ENCODE data around the gene SLC5A8.

SLC5A8 gene

GRCh38 chr12:101115326-101115725 is 94.7 kb downstream of the SLC5A8 start:
- H3K4me3 ChIP-seq (ENCODE audit: low read length) = no peak overlapping the region

DNA sequence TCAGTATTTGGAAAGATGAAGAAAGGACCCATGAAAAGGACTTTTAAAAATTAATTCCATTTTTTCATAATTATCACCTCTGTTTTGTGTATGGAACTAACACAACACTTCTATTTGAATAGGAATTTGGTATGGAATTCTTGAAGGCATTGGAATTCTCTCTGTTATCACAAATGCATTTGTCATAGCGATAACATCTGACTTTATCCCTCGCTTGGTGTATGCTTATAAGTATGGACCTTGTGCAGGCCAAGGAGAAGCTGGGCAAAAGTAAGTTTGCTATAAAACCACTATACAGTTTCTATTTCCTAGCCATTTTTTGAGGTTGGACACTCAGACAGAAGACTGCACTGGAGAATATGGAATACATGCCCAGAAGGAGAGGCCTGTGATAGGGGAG is 98.6 kb downstream of the SLC5A8 start:
- H3K9me2 ChIP-seq (replicated peaks; ENCODE audit: control insufficient read depth, low read length) = no peaks in the 10 kb centered on the region
- no peaks in the 10 kb centered on the region for H3K79me2 ChIP-seq (ENCODE audit: control insufficient read depth, low read length)
- H3K4me1 ChIP-seq (ENCODE audit: control insufficient read depth, low read length) = no peaks in the 10 kb centered on the region
- H4K20me1 ChIP-seq (ENCODE audit: control insufficient read depth, insufficient read depth, low read depth, low read length) = no peaks in the 10 kb centered on the region
- TF ChIP-seq EZH2phosphoT487 (IDR thresholded peaks at IDR 0.05; ENCODE audit: borderline replicate concordance, low read length) = no peak
- TF ChIP-seq CTCF (IDR thresholded peaks at IDR 0.05; ENCODE audit: low read depth, low read length, poor library complexity, severe bottlenecking) = no peak
- H3K4me3 ChIP-seq (ENCODE audit: low read length) = no peak overlapping the region
- H3F3A ChIP-seq (ENCODE audit: control insufficient read depth, insufficient read depth) = no peaks in the 10 kb centered on the region
- H3K27me3 ChIP-seq (ENCODE audit: control insufficient read depth, low read length) = no peaks in the 10 kb centered on the region; the same call in 1 of the 2 replicates
- no peak overlapping the region for H3K27ac ChIP-seq (ENCODE audit: low read depth, low read length)
- no peaks in the 10 kb centered on the region for H3K9me3 ChIP-seq (ENCODE audit: control insufficient read depth, insufficient read depth, low read length)
- no peak overlapping the region for H3K4me2 ChIP-seq (ENCODE audit: low read length)
- no peaks in the 10 kb centered on the region for H3K36me3 ChIP-seq (ENCODE audit: control insufficient read depth, low read length)

More at GRCh38 chr12:101115326-101115725, 94.7 kb downstream of the SLC5A8 start:
- Histone ChIP-seq H3K9me2 (replicated peaks; ENCODE audit: control insufficient read depth, low read length) (no peaks in the 10 kb centered on the region), H3F3A (ENCODE audit: control insufficient read depth, insufficient read depth) (no peaks in the 10 kb centered on the region), H3K27ac (ENCODE audit: low read depth, low read length) (no peak overlapping the region), H3K4me2 (ENCODE audit: low read length) (no peak overlapping the region), H3K4me1 (ENCODE audit: control insufficient read depth, low read length) (no peaks in the 10 kb centered on the region), H3K79me2 (ENCODE audit: control insufficient read depth, low read length) (no peaks in the 10 kb centered on the region), H3K9me3 (ENCODE audit: control insufficient read depth, insufficient read depth, low read length) (no peaks in the 10 kb centered on the region), H3K36me3 (ENCODE audit: control insufficient read depth, low read length) (no peaks in the 10 kb centered on the region), H3K27me3 (ENCODE audit: control insufficient read depth, low read length) (no peaks in the 10 kb centered on the region; the same call in 1 of the 2 replicates), H4K20me1 (ENCODE audit: control insufficient read depth, insufficient read depth, low read depth, low read length) (no peaks in the 10 kb centered on the region)
- TF ChIP-seq CTCF (IDR thresholded peaks at IDR 0.05; ENCODE audit: low read depth, low read length, poor library complexity, severe bottlenecking) (no peak), EZH2phosphoT487 (IDR thresholded peaks at IDR 0.05; ENCODE audit: borderline replicate concordance, low read length) (no peak)

- Histone ChIP-seq H3K27me3 (ENCODE audit: control insufficient read depth, low read length) (no peaks in the 10 kb centered on the region; the same call in 1 of the 2 replicates), H3K9me2 (replicated peaks; ENCODE audit: control insufficient read depth, low read length) (no peaks in the 10 kb centered on the region), H3K4me2 (ENCODE audit: low read length) (no peak overlapping the region), H3K79me2 (ENCODE audit: control insufficient read depth, low read length) (no peaks in the 10 kb centered on the region), H3K9me3 (ENCODE audit: control insufficient read depth, insufficient read depth, low read length) (no peaks in the 10 kb centered on the region), H3F3A (ENCODE audit: control insufficient read depth, insufficient read depth) (no peaks in the 10 kb centered on the region), H3K4me3 (ENCODE audit: low read length) (no peak overlapping the region), H4K20me1 (ENCODE audit: control insufficient read depth, insufficient read depth, low read depth, low read length) (no peaks in the 10 kb centered on the region), H3K4me1 (ENCODE audit: control insufficient read depth, low read length) (no peaks in the 10 kb centered on the region), H3K27ac (ENCODE audit: low read depth, low read length) (no peak overlapping the region), H3K36me3 (ENCODE audit: control insufficient read depth, low read length) (no peaks in the 10 kb centered on the region)
- TF ChIP-seq CTCF (IDR thresholded peaks at IDR 0.05; ENCODE audit: low read depth, low read length, poor library complexity, severe bottlenecking) (no peak), EZH2phosphoT487 (IDR thresholded peaks at IDR 0.05; ENCODE audit: borderline replicate concordance, low read length) (no peak)
Observed at GRCh38 chr12:101110866-101111265, 99.2 kb downstream of the SLC5A8 start.

All from DOHH2 (cell line).